ENCODE data around the gene PLEK2.
"Not testable (repeated sequence)": the region's sequence is repeated elsewhere in the genome, so short reads cannot be mapped to it uniquely, and the experiment has no call there.

PLEK2 gene

DNA sequence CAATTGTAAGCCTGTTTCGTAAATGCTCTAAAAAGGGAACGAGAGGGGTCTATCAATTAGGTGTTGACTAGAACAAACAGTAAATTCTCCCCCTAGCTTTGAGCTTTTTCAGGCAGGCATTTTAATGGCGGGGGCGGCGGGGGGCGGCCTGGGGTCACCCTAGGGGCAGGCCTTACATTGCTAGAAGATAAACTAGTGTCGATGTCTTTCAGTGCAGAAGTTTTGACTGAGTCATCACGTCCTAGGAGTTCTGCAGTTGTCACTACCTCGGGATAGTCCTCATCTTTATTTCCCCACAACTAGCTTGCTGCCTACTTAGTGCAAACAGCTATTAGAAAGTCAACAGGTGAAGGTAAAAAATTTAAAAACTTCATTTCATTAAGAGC lies 54.0 kb downstream of the PLEK2 start:
- DNase-seq, result no peak

GRCh38 chr14:67357186-67357968 lies 54.6 kb downstream of the PLEK2 start:
- DNase-seq, result no peak

- no peak for DNase-seq
These were observed 59.9 kb downstream of the PLEK2 start for GRCh38 chr14:67352055-67352454.

GRCh38 chr14:67345583-67345982 lies 66.4 kb downstream of the PLEK2 start:
- no peak for DNase-seq

GRCh38 chr14:67343601-67344230 lies 68.2 kb downstream of the PLEK2 start:
- no peak for DNase-seq

GRCh38 chr14:67341231-67341630 lies 70.7 kb downstream of the PLEK2 start:
- not testable (repeated sequence) for DNase-seq
